ENCODE data around the gene ZNF407.

Gene ZNF407

GRCh38 chr18:74579496-74580065, 18.1 kb upstream of the ZNF407 start:
- DNase-seq (ENCODE audit: low read depth): no peak

DNA sequence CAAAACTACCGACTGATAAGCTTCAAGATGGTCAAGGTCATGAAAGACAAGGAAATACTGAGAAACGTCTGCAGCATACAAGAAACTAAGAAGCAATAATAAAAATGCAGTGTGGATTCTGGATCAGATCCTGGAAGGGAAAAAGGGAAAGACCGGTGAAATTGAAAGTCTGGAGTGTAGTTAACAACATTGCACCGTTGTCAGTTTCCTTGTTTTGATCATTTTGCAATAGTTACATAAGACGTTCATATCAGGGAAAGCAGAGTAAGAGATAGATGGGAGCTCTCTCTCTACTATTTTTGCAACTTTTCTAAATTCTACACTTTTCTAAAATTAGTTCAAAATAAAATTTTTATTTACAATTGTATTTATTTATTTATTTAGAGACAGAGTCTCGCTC, 15.0 kb upstream of the ZNF407 start:
- no peak for DNase-seq (ENCODE audit: low read depth)

GRCh38 chr18:74587441-74587840, 10.2 kb upstream of the ZNF407 start:
- no peak for DNase-seq (ENCODE audit: low read depth)

GRCh38 chr18:74589021-74589420, 8.6 kb upstream of the ZNF407 start:
- no peak for DNase-seq (ENCODE audit: low read depth)

GRCh38 chr18:74589811-74590210, 7.9 kb upstream of the ZNF407 start:
- no peak for DNase-seq (ENCODE audit: low read depth)

GRCh38 chr18:74590671-74591070, 7.0 kb upstream of the ZNF407 start:
- no peak for DNase-seq (ENCODE audit: low read depth)

DNA sequence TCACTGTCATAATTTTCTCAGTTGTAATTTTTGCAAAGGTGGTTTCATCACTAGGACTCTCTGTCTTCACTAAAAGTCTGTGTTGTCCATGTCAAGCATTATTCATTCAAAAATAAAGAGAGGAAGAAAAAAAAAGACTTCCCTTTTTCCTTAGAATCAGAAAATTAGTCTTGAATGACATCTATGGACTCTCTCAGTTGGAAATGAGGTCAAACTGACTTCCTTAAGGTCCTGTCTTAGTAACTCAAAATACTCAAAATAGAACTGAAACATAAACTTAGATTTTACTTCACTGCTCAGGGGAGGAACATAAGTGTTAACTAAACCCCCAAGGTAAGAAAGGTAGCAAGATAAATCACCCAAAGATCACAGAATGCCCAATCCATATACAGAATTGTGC, 2.2 kb upstream of the ZNF407 start:
- no peak for DNase-seq (ENCODE audit: low read depth)

DNA sequence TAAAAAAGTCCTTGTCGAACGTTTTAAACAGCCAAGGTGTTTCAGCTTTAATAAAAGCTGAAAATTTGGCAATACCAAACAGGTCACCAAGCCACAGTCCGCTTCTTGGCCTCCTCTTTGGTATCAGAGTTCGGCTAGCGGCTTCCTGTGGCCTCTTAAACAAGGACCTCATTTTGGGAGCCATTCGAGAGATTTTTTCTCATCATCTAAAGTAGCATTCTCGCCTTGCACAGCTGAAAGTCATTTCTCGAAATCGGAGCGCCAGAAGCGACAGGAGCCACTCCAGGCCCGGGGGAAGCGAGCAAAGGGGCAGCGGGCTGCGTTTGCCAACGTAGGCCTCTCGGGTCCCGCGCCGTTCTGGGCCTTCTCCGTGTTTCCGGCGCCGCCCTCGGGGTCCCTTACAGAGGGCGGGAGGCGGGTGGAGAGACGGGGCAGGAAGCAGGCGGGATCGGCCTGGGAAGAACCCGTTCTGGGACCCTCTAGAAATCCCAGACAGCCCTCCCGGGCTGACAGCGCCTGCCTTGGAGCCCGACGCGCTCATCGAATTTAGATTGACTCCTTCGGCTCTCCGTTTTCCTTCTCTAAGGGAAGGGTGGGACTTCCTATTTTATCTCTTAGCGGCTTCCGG, 522 bp upstream of the ZNF407 start:
- DNase-seq (ENCODE audit: low read depth): peak; percentile 46

DNA sequence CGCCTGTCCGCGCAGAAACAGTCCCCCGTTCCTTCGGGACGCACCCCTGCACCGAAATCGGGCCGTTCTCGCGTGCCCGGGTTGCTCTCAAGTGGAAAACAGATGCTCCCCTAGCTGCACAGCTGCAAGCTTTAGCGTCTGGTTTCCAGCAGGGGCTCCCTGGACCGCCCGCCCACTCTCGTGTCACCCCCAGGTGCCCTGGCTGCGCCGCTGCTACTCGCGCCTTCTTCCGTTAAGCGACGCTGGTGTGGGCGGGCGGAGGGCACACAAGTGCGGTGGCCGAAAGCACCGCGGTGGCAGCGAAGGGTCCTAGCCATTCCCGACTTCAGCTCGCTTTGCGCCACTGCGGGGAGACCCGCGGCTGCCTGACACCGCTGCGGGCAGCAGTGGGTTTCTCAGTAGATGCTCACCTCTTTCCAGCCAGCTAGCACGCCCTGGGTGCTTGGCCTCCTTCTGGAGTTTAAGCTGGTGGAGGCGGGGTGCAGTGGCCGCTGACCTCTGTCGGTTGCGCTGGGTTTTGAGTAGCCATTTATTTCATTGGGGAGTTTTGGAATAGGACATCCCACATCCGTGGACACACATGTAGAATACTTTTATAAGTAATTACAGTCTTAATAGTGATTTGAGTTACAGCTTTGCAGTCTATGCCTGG, 806 bp downstream of the ZNF407 start:
- peak; percentile 50 for DNase-seq (ENCODE audit: low read depth)

- no peak for DNase-seq (ENCODE audit: low read depth)
These were observed 6.7 kb downstream of the ZNF407 start for GRCh38 chr18:74604361-74604760.

DNA sequence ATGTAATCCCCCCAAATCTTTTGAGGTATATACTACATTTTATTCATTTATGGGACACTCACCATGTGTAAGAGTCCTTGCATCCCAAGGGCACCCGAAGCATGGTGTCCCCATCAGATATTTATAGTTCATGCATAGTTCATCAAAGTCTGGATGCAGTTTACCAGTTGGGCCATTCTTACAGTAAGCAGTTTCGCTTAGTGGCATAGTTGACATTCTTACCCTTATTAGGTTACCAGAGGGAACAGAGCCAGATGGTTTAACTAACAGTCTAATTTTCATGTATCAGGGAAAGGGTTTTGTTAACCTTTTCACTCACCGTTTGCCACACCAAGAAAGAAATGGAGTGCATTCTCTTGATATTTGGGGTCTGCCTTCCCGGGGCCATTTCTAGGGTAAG, 7.1 kb downstream of the ZNF407 start:
- DNase-seq (ENCODE audit: low read depth): no peak

GRCh38 chr18:74608681-74609080, 11.0 kb downstream of the ZNF407 start:
- no peak for DNase-seq (ENCODE audit: low read depth)

- no peak for DNase-seq (ENCODE audit: low read depth)
These were observed 11.9 kb downstream of the ZNF407 start for GRCh38 chr18:74609535-74609934.

DNA sequence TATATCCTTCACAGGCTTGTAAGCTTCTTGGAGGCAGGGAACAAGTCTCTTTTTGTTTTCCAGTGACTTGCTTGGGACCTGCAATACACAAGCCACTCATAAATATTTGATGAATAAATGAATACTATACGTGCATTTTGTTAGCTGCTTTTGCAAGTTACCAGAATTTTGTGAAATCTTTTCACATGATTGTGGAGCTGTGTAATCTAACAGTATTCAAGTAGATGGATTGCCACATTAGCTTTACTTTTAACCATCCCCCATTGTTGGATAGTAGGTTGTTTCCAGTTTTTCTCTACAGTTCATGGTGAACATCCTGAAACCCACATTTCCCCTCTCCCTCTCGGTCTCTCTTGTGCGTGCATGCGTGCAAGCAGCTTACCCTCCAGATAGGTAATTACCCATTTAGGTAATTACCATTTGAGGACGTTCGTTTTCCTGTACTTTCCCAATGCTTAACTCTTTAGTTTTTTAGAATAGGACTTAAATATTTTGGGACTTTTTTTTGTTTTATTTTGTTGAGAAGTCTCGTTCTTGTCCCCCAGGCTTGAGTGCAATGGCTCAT, 12.5 kb downstream of the ZNF407 start:
- no peak for DNase-seq (ENCODE audit: low read depth)

DNA sequence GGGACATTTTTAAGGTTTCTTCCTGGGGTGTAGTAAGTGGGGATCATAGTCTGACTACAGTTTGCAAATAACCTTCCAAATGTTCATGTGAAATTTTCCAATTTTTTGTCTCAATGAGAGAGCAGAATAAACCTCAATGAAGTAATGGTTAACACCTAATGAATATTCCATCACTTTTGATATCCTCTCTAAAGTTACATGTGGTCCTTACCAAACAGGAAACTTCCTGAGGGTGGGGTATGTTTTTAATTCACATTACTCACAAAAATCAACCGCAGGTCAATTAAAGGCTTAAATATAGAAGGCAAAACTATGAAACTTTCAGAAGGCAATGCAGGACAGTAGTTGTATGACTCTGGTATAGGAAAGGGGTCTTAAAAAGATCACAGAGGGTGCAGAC, 13.2 kb downstream of the ZNF407 start:
- no peak for DNase-seq (ENCODE audit: low read depth)

DNA sequence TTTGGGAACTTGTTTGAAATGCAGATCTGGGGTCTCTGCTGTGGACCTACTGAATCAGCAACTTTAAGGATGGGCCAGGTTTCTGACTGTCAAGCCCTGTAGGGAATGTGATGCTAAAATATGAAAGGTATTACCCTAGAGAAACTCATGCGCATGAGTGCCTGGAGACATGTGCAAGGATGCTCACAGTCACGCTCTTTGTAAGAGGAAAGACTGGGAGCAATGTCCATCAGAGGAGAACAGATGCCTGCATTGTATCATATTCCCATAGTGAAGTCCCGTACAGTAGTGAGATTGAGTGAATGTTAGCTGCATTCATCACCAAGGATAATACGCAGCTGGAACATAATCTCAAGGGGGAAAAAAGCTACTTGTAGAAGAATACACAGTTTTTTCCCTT, 14.1 kb downstream of the ZNF407 start:
- DNase-seq (ENCODE audit: low read depth): no peak

- DNase-seq (ENCODE audit: low read depth): no peak
These were observed 15.7 kb downstream of the ZNF407 start for GRCh38 chr18:74613381-74613780.

DNA sequence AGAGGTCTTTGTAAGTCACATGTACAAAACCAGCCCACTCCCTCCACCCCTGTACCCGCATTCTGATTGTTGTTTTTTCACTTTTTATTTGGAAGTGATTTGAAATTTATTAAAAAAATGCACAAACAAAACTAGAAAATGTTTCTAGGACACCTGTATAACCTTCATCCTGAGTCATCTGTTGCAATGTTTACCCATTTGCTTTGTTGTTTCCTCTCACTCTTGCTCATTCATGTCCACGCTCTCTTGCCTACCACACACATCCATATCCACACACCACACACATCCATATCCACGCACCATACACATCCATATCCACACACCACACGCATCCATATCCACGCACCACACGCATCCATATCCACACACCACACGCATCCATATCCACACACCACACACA, 18.8 kb downstream of the ZNF407 start:
- no peak for DNase-seq (ENCODE audit: low read depth)

GRCh38 chr18:74617486-74617885, 19.8 kb downstream of the ZNF407 start:
- no peak for DNase-seq (ENCODE audit: low read depth)

- no peak for DNase-seq (ENCODE audit: low read depth)
These were observed 24.4 kb downstream of the ZNF407 start for GRCh38 chr18:74622072-74622471.

GRCh38 chr18:74623047-74623816, 25.6 kb downstream of the ZNF407 start:
- DNase-seq (ENCODE audit: low read depth): no peak

DNA sequence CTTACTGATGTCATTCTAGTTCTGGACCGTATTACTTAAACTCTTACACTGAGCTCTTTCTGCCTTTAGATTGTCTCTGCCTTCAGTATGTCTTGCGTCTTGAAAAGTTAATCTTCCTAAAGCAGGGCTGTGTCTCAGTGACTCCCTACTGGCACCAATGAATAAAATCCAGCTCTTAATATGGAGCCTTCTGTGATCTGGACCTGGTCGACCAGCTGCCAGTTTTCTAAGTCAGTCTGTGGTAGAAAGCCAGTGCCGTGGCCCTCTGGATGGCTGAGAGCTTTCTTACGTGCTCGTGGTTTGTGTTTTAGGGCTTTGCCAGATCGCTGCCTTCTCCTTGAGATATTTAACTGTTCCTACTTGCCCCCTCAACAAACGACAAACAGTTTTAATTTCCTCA, 26.8 kb downstream of the ZNF407 start:
- no peak for DNase-seq (ENCODE audit: low read depth)

DNA sequence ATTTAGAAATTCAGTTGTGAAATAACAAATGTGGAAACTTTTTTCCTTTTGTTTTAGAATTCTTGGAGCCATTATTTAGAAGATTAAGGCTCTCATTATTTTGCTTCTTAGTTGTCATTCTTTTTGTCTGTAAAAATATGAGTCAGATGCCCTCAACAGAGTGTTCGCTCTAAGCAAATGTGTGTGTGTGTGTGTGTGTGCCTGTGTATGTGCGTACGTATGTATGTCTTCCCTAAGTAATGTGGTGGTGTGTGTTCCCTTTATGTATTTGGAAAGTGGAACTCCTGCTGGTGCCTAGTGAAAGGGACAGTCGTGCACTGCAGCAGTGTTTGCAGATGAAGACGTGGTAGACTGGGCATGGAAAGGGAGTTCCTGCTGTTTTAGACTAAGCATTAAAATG, 27.5 kb downstream of the ZNF407 start:
- DNase-seq (ENCODE audit: low read depth): no peak
